Upper lobe of right lung (tissue), 1 donor: Measurements from ENCODE around the gene FNDC1. TPM values are rescaled to one million over a fixed set of nuclear protein-coding genes. Genes with fewer than 3 reads are reported as not detected.

ENCODE experiments used
- ATAC-seq: fragments of 200-7000 bp; cut with Tn5 transposase; one replicate; pipeline ENCODE4 v1.9.1; 2020; ENCODE audit warnings: mild to moderate bottlenecking, moderate library complexity
- DNase-seq: peaks from one replicate; pipeline ENCODE4 v3.0.0-alpha.2; 2020
- H3K27ac ChIP-seq: fragments of 200-600 bp; one replicate; pipeline ENCODE4 v1.8.0; 2022
- H3K27me3 ChIP-seq: fragments of 200-600 bp; one replicate; pipeline ENCODE4 v1.8.0; 2022; ENCODE audit warnings: mild to moderate bottlenecking
- H3K36me3 ChIP-seq: fragments of 200-600 bp; one replicate; pipeline ENCODE4 v1.8.0; 2022
- H3K4me1 ChIP-seq: fragments of 200-600 bp; one replicate; pipeline ENCODE4 v1.8.0; 2022
- H3K4me3 ChIP-seq: fragments of 200-600 bp; one replicate; pipeline ENCODE4 v1.8.0; 2022; ENCODE audit warnings: mild to moderate bottlenecking
- H3K9me3 ChIP-seq: fragments of 200-600 bp; one replicate; pipeline ENCODE4 v1.8.0; 2022
- CTCF ChIP-seq: fragments of 200-600 bp; IDR thresholded peaks from one replicate; pipeline ENCODE4 v1.8.0; 2022; ENCODE audit warnings: antibody characterized with exemption
- intact Hi-C: fragments of 100-400 bp; cut with DNase I; formaldehyde crosslinking; loops from one replicate; pipeline ENCODE4 v1.11.0; 2022
- total RNA-seq: library from RNA; stranded (reverse); fragmentation: NEBNext Ultra II Directional; extraction: Animal tissue kit (Norgen Biotek cat#: 25700); gene quantifications from one replicate; pipeline ENCODE4 v1.2.1, GENCODE V29; 2021
- donor health status: DM: no; HTN: yes; CAD: no; lungs with severe emphysema.

Gene FNDC1
- total RNA-seq, 1 donor from 2014 or later = 1.1 TPM

GRCh38 chr6:159180001-159180400, 10.8 kb downstream of the FNDC1 start:
- intact Hi-C loops = no loop called here
- no peaks in the 10 kb centered on the region for H3K9me3 ChIP-seq
- TF ChIP-seq CTCF = no peak

GRCh38 chr6:159181914-159182313, 12.7 kb downstream of the FNDC1 start:
- Histone ChIP-seq H3K4me1 (no peaks in the 10 kb centered on the region), H3K9me3 (no peaks in the 10 kb centered on the region), H3K27ac (no peak overlapping the region), H3K36me3 (no peaks in the 10 kb centered on the region), H3K4me3 (no peak overlapping the region), H3K27me3 (no peaks in the 10 kb centered on the region)
- no peak for TF ChIP-seq CTCF
- ATAC-seq = no peak
- intact Hi-C loops = no loop called here
- DNase-seq = no peak

More at GRCh38 chr6:159180001-159180400, 10.8 kb downstream of the FNDC1 start:
- DNase-seq (no peak), ATAC-seq (no peak)
- H3K4me1 ChIP-seq = no peaks in the 10 kb centered on the region
- H3K27me3 ChIP-seq = no peaks in the 10 kb centered on the region
- no peak overlapping the region for H3K27ac ChIP-seq
- H3K4me3 ChIP-seq = no peak overlapping the region
- no peaks in the 10 kb centered on the region for H3K36me3 ChIP-seq

- no peak overlapping the region for H3K27ac ChIP-seq
- H3K9me3 ChIP-seq = no peaks in the 10 kb centered on the region
- no peaks in the 10 kb centered on the region for H3K36me3 ChIP-seq
- DNase-seq (no peak), ATAC-seq (no peak)
- intact Hi-C loops = no loop called here
- no peaks in the 10 kb centered on the region for H3K4me1 ChIP-seq
- no peak for TF ChIP-seq CTCF
- no peaks in the 10 kb centered on the region for H3K27me3 ChIP-seq
- no peak overlapping the region for H3K4me3 ChIP-seq
These were observed 15.4 kb downstream of the FNDC1 start for GRCh38 chr6:159184559-159184958.

GRCh38 chr6:159190460-159190859, 21.3 kb downstream of the FNDC1 start:
- H3K4me1 ChIP-seq = no peaks in the 10 kb centered on the region
- H3K4me3 ChIP-seq = no peak overlapping the region
- no peaks in the 10 kb centered on the region for H3K9me3 ChIP-seq
- H3K36me3 ChIP-seq = no peaks in the 10 kb centered on the region
- DNase-seq (no peak), ATAC-seq (no peak)
- H3K27ac ChIP-seq = no peak overlapping the region
- no peaks in the 10 kb centered on the region for H3K27me3 ChIP-seq
- TF ChIP-seq CTCF = no peak
- intact Hi-C loops = no loop called here

GRCh38 chr6:159193923-159194322, 24.7 kb downstream of the FNDC1 start:
- Histone ChIP-seq H3K9me3 (no peaks in the 10 kb centered on the region), H3K27ac (no peak overlapping the region), H3K4me1 (no peaks in the 10 kb centered on the region), H3K27me3 (no peaks in the 10 kb centered on the region), H3K36me3 (no peaks in the 10 kb centered on the region), H3K4me3 (no peak overlapping the region)
- TF ChIP-seq CTCF = no peak
- ATAC-seq = no peak
- DNase-seq = no peak
- intact Hi-C loops = no loop called here

- H3K4me3 ChIP-seq = no peak overlapping the region
These were observed 25.2 kb downstream of the FNDC1 start for GRCh38 chr6:159194421-159194820.

More at GRCh38 chr6:159194421-159194820, 25.2 kb downstream of the FNDC1 start:
- no peak for DNase-seq
- Histone ChIP-seq H3K36me3 (no peaks in the 10 kb centered on the region), H3K4me1 (no peaks in the 10 kb centered on the region), H3K27me3 (no peaks in the 10 kb centered on the region), H3K9me3 (no peaks in the 10 kb centered on the region), H3K27ac (no peak overlapping the region)
- intact Hi-C loops = no loop called here
- TF ChIP-seq CTCF = no peak
- ATAC-seq = no peak
